Measurements from ENCODE around the gene NUAK2.

Gene NUAK2

GRCh38 chr1:205270764-205271163 lies 50.8 kb downstream of the NUAK2 start:
- no peak for DNase-seq

GRCh38 chr1:205270271-205270670 lies 51.3 kb downstream of the NUAK2 start:
- no peak for DNase-seq

- no peak for DNase-seq
Observed at GRCh38 chr1:205269711-205270110, 51.8 kb downstream of the NUAK2 start.

- no peak for DNase-seq
Observed at GRCh38 chr1:205268846-205269680, 52.5 kb downstream of the NUAK2 start.

- no peak for DNase-seq
Observed at GRCh38 chr1:205267306-205267902, 54.1 kb downstream of the NUAK2 start.

- no peak for DNase-seq
Observed at GRCh38 chr1:205266611-205267305, 54.8 kb downstream of the NUAK2 start.

- DNase-seq, result no peak
Observed at GRCh38 chr1:205263580-205264190, 57.9 kb downstream of the NUAK2 start.

- no peak for DNase-seq
Observed at GRCh38 chr1:205262731-205263171, 58.8 kb downstream of the NUAK2 start.

GRCh38 chr1:205261946-205262691 lies 59.4 kb downstream of the NUAK2 start:
- DNase-seq, result no peak

- DNase-seq, result no peak
Observed at GRCh38 chr1:205260948-205261732, 60.4 kb downstream of the NUAK2 start.

- no peak for DNase-seq
Observed at GRCh38 chr1:205259998-205260397, 61.5 kb downstream of the NUAK2 start.

GRCh38 chr1:205259324-205259832 lies 62.2 kb downstream of the NUAK2 start:
- no peak for DNase-seq

- DNase-seq, result no peak
Observed at GRCh38 chr1:205258719-205259118, 62.8 kb downstream of the NUAK2 start.

GRCh38 chr1:205258261-205258691 lies 63.3 kb downstream of the NUAK2 start:
- no peak for DNase-seq

GRCh38 chr1:205257735-205258134 lies 63.8 kb downstream of the NUAK2 start:
- DNase-seq, result no peak

- DNase-seq, result no peak
Observed at GRCh38 chr1:205256951-205257625, 64.5 kb downstream of the NUAK2 start.

- peak; percentile 89 for DNase-seq
Observed at GRCh38 chr1:205255941-205256780, 65.4 kb downstream of the NUAK2 start.

All from NCI-H1694 (cell line).